LNCAP (cell line): ENCODE results near the gene INPP5E.

ENCODE experiments used
- CTCF ChIP-seq: fragments of 450-650 bp; IDR thresholded peaks from 2 replicates; pipeline ENCODE4 v1.5.1; 2017; ENCODE audit warnings: mild to moderate bottlenecking

Gene INPP5E

GRCh38 chr9:136426787-136427186 is 12.9 kb downstream of the INPP5E start:
- no peak for TF ChIP-seq CTCF

GRCh38 chr9:136424750-136425362 is 14.8 kb downstream of the INPP5E start:
- no peak for TF ChIP-seq CTCF

- TF ChIP-seq CTCF: no peak
These were observed 16.1 kb downstream of the INPP5E start for GRCh38 chr9:136423432-136424146.

- no peak for TF ChIP-seq CTCF
These were observed 16.8 kb downstream of the INPP5E start for GRCh38 chr9:136422876-136423275.

DNA sequence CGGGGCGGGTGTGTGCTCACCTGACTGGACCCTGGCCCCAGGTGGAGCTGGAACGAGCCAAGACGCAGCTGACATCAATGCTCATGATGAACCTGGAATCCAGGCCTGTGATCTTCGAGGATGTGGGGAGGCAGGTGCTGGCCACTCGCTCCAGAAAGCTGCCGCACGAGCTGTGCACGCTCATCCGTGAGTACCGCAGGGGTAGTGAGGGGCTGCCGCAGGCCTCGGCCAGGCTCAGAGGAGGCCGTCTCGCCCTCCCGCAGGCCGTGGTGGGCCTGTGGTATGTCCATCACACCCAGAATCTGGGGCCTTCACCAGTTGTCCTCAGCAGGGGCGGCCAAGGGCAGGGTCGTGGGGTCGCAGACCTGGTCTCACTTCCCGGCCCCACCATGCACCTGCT is 17.9 kb downstream of the INPP5E start:
- TF ChIP-seq CTCF: no peak

DNA sequence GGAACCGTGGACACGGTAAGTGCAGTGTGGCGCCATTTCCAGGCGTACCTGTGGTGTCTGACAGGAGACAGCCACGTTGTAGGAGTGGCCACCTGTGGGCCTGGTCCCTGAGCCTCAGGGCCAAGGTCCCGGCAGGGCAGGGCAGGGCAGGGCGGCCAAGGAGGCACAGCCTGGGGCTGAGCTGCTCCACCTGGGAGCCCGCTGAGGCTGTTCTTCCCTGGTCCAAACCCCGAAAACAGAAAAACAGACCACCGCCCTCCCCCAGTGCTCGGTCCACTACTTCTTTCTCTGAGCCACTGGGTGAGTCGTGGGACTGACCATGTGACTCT is 20.6 kb downstream of the INPP5E start:
- no peak for TF ChIP-seq CTCF

- no peak for TF ChIP-seq CTCF
These were observed 21.2 kb downstream of the INPP5E start for GRCh38 chr9:136418182-136419091.
